Brain microvascular endothelial cell (primary cell): ENCODE data around the gene ZFR.

Source experiments
- DNase-seq: peaks from one replicate; pipeline ENCODE4 v3.0.0-alpha.2; 2020
- H3K27ac ChIP-seq: fragments of 250-450 bp; sonication (Bioruptor Pico); 2 replicates; pipeline ENCODE4 v1.5.1; 2020; ENCODE audit warnings: mild to moderate bottlenecking, moderate library complexity
- H3K27me3 ChIP-seq: fragments of 250-450 bp; sonication (Bioruptor Pico); replicated peaks from 2 replicates; pipeline ENCODE4 v1.5.1; 2020; ENCODE audit warnings: mild to moderate bottlenecking
- H3K36me3 ChIP-seq: fragments of 250-450 bp; sonication (Bioruptor Pico); replicated peaks from 2 replicates; pipeline ENCODE4 v1.5.1; 2020; ENCODE audit warnings: mild to moderate bottlenecking
- H3K4me3 ChIP-seq: 2 replicates; pipeline ENCODE4 v1.5.1; 2011; ENCODE audit warnings: low read depth, mild to moderate bottlenecking, control low read depth, low read length, moderate library complexity
- in situ Hi-C: cut with HindIII; loops from 2 replicates; pipeline ENCODE4 v1.10.0; 2017; ENCODE audit warnings: low sequenced_read_pairs, low pct_ligation_motif_present
- TF ChIP-seq, protein P1 (sequence below): IDR thresholded peaks from 2 replicates; pipeline ENCODE4 v1.5.1; 2011; ENCODE audit warnings: low read depth, mild to moderate bottlenecking, moderate library complexity, low read length, control low read depth, inconsistent platforms; ENCODE audit errors: missing control alignments

ZFR gene

DNA sequence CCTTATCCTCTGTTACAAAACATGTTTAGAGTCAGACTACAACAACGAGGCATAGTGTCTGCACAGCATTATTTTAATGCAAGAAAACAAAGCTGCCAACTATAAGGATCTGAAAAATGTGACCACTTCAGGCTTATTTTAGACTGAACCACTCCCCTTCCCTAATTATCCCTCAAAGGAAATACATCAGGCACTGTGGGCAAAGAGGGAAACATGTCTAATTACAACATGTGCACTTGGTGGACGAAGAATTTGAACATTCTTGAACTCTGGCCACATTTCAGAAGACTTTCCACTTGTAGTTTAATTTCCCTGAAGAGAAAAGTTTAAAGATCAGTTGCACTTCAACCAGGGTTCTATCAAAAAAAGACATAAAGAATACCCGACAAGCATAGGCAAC, 135.6 kb downstream of the ZFR start:
- TF ChIP-seq, protein P1, sequence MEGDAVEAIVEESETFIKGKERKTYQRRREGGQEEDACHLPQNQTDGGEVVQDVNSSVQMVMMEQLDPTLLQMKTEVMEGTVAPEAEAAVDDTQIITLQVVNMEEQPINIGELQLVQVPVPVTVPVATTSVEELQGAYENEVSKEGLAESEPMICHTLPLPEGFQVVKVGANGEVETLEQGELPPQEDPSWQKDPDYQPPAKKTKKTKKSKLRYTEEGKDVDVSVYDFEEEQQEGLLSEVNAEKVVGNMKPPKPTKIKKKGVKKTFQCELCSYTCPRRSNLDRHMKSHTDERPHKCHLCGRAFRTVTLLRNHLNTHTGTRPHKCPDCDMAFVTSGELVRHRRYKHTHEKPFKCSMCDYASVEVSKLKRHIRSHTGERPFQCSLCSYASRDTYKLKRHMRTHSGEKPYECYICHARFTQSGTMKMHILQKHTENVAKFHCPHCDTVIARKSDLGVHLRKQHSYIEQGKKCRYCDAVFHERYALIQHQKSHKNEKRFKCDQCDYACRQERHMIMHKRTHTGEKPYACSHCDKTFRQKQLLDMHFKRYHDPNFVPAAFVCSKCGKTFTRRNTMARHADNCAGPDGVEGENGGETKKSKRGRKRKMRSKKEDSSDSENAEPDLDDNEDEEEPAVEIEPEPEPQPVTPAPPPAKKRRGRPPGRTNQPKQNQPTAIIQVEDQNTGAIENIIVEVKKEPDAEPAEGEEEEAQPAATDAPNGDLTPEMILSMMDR, result no peak
- Histone ChIP-seq H3K27ac (no peak overlapping the region), H3K27me3 (no peaks in the 10 kb centered on the region), H3K4me3 (no peak overlapping the region), H3K36me3 (no peaks in the 10 kb centered on the region)
- no peak for DNase-seq
- in situ Hi-C loops, result no loop called here

DNA sequence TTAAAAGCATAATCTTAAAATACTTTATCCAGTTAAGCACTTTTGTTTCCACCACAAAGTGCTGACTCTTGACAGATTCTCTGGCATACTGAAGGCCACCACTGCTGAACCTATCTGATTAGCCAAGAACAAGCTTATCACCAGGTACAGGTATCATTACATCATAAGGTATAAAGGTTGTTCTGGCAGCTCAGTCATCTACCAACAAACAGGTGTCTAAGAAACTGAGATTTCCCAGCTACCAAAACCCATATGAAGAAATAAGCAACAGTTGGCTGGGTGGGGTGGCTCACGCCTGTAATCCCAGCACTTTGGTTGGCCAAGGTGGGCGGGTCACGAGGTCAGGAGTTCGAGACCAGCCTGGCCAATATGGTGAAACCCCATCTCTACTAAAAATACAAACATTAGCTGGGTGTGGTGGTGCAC, 136.8 kb downstream of the ZFR start:
- no peaks in the 10 kb centered on the region for H3K27me3 ChIP-seq
- H3K36me3 ChIP-seq, result no peaks in the 10 kb centered on the region
- DNase-seq, result no peak
- no peak overlapping the region for H3K27ac ChIP-seq
- H3K4me3 ChIP-seq, result no peak overlapping the region
- TF ChIP-seq, protein P1, result no peak
- in situ Hi-C loops, result no loop called here

DNA sequence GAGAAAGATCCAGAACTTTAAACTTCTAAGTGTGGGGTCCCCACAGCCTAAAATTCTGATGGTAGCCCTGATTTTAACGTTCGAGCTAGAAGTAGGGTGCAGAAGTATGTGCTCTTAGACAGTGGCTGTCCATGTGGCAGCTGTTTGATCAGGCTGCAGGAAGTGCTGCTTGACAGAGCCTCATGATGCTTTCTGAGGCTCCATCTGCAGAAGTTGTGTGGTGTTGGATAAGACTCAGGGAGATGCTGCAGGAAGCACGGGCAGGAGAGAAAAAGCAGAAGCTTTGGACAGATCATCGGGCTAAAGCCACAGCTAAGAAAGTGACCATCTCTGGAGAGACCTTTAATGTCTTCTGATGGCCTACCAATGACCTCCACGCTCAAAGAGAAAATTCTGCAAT, 139.9 kb downstream of the ZFR start:
- no peak for DNase-seq
- in situ Hi-C loops, result no loop called here
- TF ChIP-seq, protein P1, result no peak
- no peak overlapping the region for H3K27ac ChIP-seq
- no peak overlapping the region for H3K4me3 ChIP-seq
- H3K36me3 ChIP-seq, result no peaks in the 10 kb centered on the region
- H3K27me3 ChIP-seq, result no peaks in the 10 kb centered on the region
